IMR-90 (cell line): ENCODE results near the gene NFKBIB.

Experiments
- CTCF ChIP-seq: conservative IDR thresholded peaks from 2 replicates; pipeline ENCODE4 v1.5.1; 2012; ENCODE audit warnings: mild to moderate bottlenecking, low read depth, low read length, improper control_type of control experiment
- MAFK ChIP-seq: IDR thresholded peaks from 2 replicates; pipeline ENCODE4 v1.6.1; 2012; ENCODE audit warnings: low read depth, low read length, improper control_type of control experiment
- MXI1 ChIP-seq: IDR thresholded peaks from 2 replicates; pipeline ENCODE4 v1.6.1; 2012; ENCODE audit warnings: low read depth, mild to moderate bottlenecking, low read length, moderate library complexity, borderline replicate concordance
- POLR2A ChIP-seq: IDR thresholded peaks from 2 replicates; pipeline ENCODE4 v1.6.1; 2012; ENCODE audit warnings: mild to moderate bottlenecking, low read depth, low read length
- RAD21 ChIP-seq: IDR thresholded peaks from 2 replicates; pipeline ENCODE4 v1.6.1; 2012; ENCODE audit warnings: low read length, improper control_type of control experiment
- SMC3 ChIP-seq: fragments of 150-350 bp; IDR thresholded peaks from 2 replicates; pipeline ENCODE4 v1.6.1; 2016; ENCODE audit warnings: low read depth, mild to moderate bottlenecking, antibody characterized with exemption, low read length, moderate library complexity
- USF2 ChIP-seq: fragments of 150-350 bp; IDR thresholded peaks from 2 replicates; pipeline ENCODE4 v1.6.1; 2017; ENCODE audit warnings: mild to moderate bottlenecking, antibody characterized with exemption, low read length, low read depth
- TF ChIP-seq, protein P1 (sequence below): fragments of 150-350 bp; IDR thresholded peaks from 2 replicates; pipeline ENCODE4 v1.6.1; 2016; ENCODE audit warnings: low read depth, mild to moderate bottlenecking, low read length, moderate library complexity, borderline replicate concordance

DNA sequence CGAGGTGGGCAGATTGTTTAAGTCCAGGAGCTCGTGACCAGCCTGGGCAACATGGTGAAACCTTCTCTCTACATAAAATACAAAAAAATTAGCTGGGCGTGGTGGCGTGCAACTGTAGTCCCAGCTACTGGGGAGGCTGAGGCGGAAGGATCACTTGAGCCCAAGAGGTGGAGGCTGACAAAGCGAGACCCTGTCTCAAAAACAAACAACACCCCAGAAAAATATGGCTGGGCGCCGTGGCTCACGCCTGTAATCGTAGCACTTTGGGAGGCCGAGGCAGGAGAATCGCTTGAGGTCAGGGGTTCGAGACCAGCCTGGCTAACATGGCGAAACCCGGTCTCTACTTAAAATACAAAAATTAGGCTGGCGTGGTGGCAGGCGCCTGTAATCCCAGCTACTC is 46.6 kb upstream of the NFKBIB start:
- no peak for TF ChIP-seq CTCF
- TF ChIP-seq, protein P1, sequence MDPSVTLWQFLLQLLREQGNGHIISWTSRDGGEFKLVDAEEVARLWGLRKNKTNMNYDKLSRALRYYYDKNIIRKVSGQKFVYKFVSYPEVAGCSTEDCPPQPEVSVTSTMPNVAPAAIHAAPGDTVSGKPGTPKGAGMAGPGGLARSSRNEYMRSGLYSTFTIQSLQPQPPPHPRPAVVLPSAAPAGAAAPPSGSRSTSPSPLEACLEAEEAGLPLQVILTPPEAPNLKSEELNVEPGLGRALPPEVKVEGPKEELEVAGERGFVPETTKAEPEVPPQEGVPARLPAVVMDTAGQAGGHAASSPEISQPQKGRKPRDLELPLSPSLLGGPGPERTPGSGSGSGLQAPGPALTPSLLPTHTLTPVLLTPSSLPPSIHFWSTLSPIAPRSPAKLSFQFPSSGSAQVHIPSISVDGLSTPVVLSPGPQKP = no peak
- TF ChIP-seq MAFK = no peak
- TF ChIP-seq POLR2A = no peak
- no peak for TF ChIP-seq RAD21
- TF ChIP-seq USF2 = no peak
- no peak for TF ChIP-seq MXI1
- no peak for TF ChIP-seq SMC3
